Testis (tissue), 2 donors: ENCODE results near the gene ATG4A.

Experiments
- POLR2A ChIP-seq: fragments of 450-650 bp; IDR thresholded peaks from one replicate; pipeline ENCODE4 v1.6.1; 2017; ENCODE audit warnings: antibody characterized with exemption, mild to moderate bottlenecking, moderate library complexity
- TF ChIP-seq, protein P1 (sequence below), 3 experiments: fragments of 450-650 bp in 2 of 3; fragments of 200-600 bp in 1 of 3; sonication (generic) in 1 of 3; IDR thresholded peaks; one replicate each; pipeline ENCODE4 v1.5.1; 2016 to 2019; ENCODE audit warnings: antibody characterized with exemption in 3 of 3, mild to moderate bottlenecking in 2 of 3, moderate library complexity in 1 of 3

- TF ChIP-seq, protein P1, sequence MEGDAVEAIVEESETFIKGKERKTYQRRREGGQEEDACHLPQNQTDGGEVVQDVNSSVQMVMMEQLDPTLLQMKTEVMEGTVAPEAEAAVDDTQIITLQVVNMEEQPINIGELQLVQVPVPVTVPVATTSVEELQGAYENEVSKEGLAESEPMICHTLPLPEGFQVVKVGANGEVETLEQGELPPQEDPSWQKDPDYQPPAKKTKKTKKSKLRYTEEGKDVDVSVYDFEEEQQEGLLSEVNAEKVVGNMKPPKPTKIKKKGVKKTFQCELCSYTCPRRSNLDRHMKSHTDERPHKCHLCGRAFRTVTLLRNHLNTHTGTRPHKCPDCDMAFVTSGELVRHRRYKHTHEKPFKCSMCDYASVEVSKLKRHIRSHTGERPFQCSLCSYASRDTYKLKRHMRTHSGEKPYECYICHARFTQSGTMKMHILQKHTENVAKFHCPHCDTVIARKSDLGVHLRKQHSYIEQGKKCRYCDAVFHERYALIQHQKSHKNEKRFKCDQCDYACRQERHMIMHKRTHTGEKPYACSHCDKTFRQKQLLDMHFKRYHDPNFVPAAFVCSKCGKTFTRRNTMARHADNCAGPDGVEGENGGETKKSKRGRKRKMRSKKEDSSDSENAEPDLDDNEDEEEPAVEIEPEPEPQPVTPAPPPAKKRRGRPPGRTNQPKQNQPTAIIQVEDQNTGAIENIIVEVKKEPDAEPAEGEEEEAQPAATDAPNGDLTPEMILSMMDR (IDR thresholded peaks at IDR 0.05): no peak
- no peak for TF ChIP-seq POLR2A
Observed at GRCh38 chrX:108134724-108135123, 43.1 kb downstream of the ATG4A start.
